ENCODE data around the gene SORCS2.

- TF ChIP-seq, protein P1, sequence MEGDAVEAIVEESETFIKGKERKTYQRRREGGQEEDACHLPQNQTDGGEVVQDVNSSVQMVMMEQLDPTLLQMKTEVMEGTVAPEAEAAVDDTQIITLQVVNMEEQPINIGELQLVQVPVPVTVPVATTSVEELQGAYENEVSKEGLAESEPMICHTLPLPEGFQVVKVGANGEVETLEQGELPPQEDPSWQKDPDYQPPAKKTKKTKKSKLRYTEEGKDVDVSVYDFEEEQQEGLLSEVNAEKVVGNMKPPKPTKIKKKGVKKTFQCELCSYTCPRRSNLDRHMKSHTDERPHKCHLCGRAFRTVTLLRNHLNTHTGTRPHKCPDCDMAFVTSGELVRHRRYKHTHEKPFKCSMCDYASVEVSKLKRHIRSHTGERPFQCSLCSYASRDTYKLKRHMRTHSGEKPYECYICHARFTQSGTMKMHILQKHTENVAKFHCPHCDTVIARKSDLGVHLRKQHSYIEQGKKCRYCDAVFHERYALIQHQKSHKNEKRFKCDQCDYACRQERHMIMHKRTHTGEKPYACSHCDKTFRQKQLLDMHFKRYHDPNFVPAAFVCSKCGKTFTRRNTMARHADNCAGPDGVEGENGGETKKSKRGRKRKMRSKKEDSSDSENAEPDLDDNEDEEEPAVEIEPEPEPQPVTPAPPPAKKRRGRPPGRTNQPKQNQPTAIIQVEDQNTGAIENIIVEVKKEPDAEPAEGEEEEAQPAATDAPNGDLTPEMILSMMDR (IDR thresholded peaks at IDR 0.05; ENCODE audit: borderline replicate concordance, extremely low read depth, low read length, poor library complexity, severe bottlenecking): no peak
- TF ChIP-seq EZH2 (IDR thresholded peaks at IDR 0.05; ENCODE audit: borderline replicate concordance, low read depth, low read length, severe bottlenecking): no peak
These were observed 357.5 kb downstream of the SORCS2 start for GRCh38 chr4:7549866-7550265.
